ENCODE measurements around the gene SORCS2.
A peak's percentile ranks its signal among the peaks of the same experiment; 100 is the strongest.

The SORCS2 gene

DNA sequence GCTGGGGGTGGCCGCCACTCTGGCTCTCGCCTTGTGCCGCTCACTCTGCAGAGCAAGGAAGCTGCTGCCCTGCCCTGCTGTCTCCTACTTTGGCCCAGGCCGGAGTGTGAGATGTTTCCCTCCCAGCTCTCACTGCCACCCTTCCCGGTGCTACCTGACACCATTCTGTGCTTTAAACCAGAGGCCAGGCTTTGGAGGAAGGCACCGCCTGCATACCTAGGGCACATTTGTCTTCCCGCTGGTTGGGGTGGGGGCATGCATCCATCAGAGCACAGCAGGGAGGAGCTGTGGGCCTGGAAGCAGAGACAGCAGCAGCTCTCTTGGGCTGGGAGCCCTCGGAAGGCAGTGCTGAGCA, 339.3 kb downstream of the SORCS2 start:
- no peak for DNase-seq
- TF ChIP-seq POLR2A (IDR thresholded peaks at IDR 0.05; ENCODE audit: low read length) = no peak
- TF ChIP-seq GATA1 (IDR thresholded peaks at IDR 0.05; ENCODE audit: low read depth, low read length) = no peak

DNA sequence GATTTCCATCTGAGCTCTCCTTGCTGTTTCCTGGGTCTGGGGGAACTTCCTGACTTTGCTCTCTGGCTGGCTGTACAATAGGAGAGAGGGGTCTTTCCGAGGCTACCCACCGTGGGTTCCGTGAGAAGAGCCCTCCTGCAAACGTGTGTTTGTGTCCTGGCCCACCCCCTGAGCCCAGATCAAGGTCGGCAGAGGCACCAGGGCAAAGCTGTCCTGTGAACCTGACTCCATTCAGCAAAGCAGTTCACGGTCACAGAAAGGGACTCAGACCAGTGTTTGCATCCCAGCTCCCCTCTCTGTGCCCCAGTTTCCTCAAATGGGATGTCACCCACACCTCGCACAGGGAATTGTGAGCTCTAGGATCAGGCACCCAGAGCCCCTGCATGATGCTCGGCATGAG, 339.7 kb downstream of the SORCS2 start:
- no peak for DNase-seq
- TF ChIP-seq POLR2A (IDR thresholded peaks at IDR 0.05; ENCODE audit: low read length) = no peak
- TF ChIP-seq GATA1 (IDR thresholded peaks at IDR 0.05; ENCODE audit: low read depth, low read length) = no peak

DNA sequence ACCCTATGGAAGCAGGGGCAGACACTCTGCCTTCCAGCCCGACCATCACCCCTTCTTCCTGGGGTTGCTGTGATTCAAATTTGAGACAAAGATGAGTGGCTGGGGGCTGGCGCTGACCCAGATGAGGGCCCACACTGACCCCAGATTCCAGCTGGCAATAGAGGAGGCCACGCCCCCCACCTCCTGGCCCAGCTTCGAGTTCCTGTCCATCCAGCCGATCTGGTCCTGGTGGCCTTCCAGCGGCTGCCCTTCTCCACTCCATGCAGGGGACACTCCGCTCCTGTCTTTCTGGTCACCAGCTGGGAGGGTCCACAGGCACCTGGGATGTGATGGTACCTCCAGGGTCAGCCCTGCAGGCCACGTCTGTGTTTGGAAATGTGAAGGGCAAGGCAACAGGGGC, 340.9 kb downstream of the SORCS2 start:
- TF ChIP-seq POLR2A (IDR thresholded peaks at IDR 0.05; ENCODE audit: low read length) (no peak), GATA1 (IDR thresholded peaks at IDR 0.05; ENCODE audit: low read depth, low read length) (no peak)
- DNase-seq = no peak

DNA sequence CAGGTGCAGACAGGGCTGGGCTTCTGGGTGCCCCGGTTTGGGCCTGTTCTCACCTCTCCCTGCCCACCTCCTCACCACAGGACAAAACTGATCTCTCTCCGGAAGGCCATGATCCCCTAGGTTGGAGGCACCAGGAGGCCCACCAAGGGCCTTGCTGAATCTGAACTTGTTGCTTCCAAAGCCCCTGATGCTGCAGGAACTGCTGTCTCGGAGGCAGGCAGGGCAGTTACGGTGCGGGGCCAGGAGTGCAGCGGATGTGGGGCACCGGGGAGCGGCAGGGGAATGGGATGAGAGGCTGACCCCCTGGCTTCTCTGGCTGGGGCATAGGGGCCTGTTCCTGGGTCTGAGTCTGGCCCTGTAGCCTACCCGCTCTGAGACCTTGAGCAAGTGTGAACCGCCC, 342.8 kb downstream of the SORCS2 start:
- DNase-seq = no peak
- no peak for TF ChIP-seq GATA1 (IDR thresholded peaks at IDR 0.05; ENCODE audit: low read depth, low read length)
- TF ChIP-seq POLR2A (IDR thresholded peaks at IDR 0.05; ENCODE audit: low read length) = no peak

DNA sequence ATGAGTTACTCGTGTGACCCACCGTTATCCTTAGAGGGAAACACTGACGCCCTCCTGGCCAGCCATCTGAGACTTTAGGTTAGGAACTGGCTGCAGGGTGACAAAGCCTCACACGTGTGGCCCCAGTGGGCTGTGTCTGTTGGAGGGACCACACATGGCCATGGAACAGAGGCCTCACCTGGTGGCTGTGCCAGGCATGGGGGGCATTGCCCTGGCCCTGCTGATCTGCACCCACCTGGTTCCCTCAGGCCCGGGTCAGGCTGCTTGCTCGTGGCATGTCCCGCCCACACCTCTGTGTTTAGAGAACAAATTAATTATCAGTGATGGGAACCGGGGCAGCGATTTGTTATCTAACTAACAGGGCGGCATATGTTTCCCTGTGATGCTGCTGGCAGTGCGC, 343.3 kb downstream of the SORCS2 start:
- DNase-seq = no peak
- TF ChIP-seq POLR2A (IDR thresholded peaks at IDR 0.05; ENCODE audit: low read length) = no peak

DNA sequence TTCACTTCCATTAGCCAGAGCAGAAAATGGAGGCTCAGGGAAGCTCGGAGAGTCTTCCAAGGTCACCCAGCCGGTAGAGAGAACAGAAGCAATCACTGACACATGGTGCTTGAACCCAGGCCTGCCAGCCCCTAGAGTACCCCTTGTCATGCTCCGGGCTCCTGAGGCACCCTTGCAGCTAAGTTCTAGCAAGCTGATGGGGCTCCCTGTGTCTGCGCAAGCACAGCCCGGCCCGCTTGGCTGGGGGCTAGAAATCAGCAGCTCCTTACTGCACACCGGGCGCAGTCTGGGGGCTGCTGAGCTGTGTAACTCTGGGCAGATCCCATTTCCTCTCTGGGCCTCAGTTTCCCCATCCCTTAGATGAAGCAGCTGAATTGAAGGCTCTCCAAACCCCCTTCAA, 344.5 kb downstream of the SORCS2 start:
- TF ChIP-seq POLR2A (IDR thresholded peaks at IDR 0.05; ENCODE audit: low read length) (no peak), GATA1 (IDR thresholded peaks at IDR 0.05; ENCODE audit: low read depth, low read length) (no peak)
- no peak for DNase-seq

DNA sequence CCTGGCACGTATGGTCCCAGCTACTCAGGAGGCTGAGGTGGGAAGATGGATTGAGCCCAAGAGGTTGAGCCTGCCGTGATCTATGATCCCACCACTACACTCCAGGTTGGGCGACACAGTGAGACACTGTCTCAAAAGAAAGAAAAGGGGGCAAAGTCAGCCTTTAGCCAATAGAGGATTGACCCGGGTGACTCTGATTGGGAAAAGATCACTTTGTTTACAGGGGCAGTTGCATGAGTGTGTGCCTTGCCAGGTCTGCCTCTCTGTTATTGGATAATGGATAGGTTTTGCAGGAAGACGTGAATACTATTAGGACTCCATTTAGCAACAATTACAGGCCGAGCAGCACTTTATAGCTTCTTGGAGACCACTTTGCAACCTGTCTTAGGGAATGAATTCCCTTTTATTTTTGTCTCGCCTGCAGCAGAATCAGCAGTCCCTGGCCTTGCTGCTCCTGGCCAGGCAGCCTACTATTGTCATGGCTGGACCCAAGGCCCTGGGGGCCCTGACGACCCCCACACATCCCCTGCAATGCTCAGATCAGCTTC, 345.6 kb downstream of the SORCS2 start:
- no peak for TF ChIP-seq POLR2A (IDR thresholded peaks at IDR 0.05; ENCODE audit: low read length)
- TF ChIP-seq GATA1 (IDR thresholded peaks at IDR 0.05; ENCODE audit: low read depth, low read length) = no peak
- no peak for DNase-seq

DNA sequence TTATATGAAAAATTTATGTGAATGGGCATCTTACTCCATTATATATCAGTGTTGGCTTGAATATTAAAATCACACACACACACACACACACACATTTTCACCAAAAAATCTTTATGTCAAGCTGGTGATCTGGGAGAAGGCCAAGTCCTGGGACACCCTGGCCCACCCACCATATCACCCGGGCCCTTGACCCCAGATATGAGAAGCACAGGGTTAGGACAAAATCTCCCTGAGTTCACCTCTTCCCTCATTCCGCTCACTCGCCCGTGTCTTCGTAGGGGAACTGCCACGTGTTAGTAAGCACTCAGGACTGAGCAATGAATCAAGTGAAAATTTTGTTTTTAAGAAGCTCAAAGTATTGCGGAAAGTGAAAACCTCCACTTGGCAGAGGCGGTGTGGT, 346.2 kb downstream of the SORCS2 start:
- DNase-seq = no peak
- TF ChIP-seq POLR2A (IDR thresholded peaks at IDR 0.05; ENCODE audit: low read length) (no peak), GATA1 (IDR thresholded peaks at IDR 0.05; ENCODE audit: low read depth, low read length) (no peak)

DNA sequence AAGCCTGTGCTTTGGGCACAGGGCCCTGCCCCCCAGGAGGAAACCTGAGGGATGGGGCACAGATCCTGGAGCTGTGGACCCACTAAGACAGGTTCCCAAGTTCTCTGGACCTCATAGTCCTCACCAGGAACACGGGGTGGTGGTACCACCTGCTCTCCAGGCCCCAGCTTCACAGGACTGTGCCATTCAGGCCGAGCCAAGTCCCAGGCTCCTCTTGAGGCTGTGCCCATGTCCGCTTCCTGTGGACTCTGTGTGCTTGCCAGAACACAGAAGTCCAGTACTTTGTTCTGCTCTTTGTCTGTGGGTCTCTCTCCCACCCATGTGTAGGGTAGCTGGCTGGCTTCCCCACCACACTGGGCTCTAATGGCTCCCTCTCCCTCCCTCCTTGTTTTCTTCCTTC, 346.8 kb downstream of the SORCS2 start:
- TF ChIP-seq GATA1 (IDR thresholded peaks at IDR 0.05; ENCODE audit: low read depth, low read length) (no peak), POLR2A (IDR thresholded peaks at IDR 0.05; ENCODE audit: low read length) (no peak)
- DNase-seq = no peak

DNA sequence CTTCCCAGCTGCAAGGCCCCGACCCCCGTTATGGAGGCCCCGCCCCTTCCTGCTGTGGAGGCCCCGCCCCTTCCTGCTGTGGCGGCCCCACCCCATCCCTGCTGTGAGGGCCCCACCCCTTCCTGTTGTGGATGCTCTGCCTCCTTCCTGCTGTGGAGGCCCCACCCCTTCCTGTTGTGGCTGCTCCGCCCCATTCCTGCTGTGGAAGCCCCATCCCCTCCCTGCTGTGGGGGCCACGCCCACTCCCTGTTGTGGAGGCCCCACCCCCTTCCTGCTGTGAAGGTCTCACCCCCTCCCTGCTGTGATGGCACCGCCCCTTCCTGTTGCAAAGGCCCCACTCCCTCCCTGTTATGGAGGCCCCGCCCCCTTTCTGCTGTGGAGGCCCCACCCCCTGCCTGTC, 347.3 kb downstream of the SORCS2 start:
- peak; percentile 22 to 24 for DNase-seq
- TF ChIP-seq GATA1 (IDR thresholded peaks at IDR 0.05; ENCODE audit: low read depth, low read length) (no peak), POLR2A (IDR thresholded peaks at IDR 0.05; ENCODE audit: low read length) (no peak)

DNA sequence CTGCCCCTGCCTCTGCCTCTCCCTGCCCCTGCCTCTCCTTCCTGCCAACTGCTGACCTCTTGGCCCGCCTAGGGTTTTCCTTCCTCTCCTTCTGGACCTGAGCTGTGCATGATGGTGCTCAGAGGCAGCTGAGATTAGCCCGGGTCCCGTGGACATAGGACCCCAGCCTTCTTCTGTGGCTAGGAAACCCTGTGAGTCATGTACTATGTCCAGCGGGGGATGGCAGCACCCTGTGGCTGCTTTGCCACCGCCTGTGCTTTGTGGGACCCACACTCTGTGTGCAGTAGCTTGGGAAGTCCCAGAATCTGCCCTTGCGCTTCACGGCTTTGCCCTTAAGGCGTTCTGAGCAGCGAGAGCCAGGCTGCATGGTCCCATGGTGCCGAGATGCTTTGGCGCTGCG, 347.9 kb downstream of the SORCS2 start:
- no peak for TF ChIP-seq GATA1 (IDR thresholded peaks at IDR 0.05; ENCODE audit: low read depth, low read length)
- TF ChIP-seq POLR2A (IDR thresholded peaks at IDR 0.05; ENCODE audit: low read length) = no peak
- no peak for DNase-seq

DNA sequence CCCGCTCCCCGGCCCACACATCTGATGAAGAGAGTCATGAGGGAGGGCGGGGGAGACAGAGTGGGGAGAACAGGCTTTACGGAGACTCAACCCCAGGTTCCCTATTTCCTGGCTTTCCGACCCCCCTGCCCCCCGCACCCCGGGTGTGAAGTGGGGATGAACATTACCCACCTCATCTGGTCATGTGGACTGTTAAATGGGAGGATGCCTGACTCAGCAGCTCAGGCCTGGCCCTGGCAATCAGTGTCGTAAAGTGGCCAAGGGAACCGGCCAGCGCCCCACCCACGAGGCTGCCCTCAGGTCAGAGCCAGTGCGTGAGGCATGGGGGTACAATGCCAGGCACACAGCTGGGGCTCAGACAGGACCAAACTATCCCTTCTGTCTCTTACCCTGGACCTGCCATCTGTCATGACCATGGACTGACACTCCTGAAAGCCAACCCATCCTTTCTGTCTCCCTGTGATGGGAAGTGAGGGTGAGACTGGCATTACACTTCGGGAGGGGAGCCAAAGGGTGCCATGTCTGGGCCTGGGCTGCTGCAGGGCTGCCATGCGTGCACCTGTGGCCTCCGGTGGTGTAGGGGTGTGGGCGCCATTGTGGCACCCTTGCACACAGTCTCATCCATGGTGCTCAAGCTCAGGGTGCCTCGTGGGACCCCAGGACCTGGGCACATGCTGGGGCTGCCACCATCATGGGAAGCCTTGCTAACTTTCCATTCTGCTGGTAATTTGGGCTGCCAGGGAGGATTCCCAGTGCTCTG, 348.5 kb downstream of the SORCS2 start:
- TF ChIP-seq GATA1 (IDR thresholded peaks at IDR 0.05; ENCODE audit: low read depth, low read length) = no peak
- TF ChIP-seq POLR2A (IDR thresholded peaks at IDR 0.05; ENCODE audit: low read length) = no peak
- no peak for DNase-seq

DNA sequence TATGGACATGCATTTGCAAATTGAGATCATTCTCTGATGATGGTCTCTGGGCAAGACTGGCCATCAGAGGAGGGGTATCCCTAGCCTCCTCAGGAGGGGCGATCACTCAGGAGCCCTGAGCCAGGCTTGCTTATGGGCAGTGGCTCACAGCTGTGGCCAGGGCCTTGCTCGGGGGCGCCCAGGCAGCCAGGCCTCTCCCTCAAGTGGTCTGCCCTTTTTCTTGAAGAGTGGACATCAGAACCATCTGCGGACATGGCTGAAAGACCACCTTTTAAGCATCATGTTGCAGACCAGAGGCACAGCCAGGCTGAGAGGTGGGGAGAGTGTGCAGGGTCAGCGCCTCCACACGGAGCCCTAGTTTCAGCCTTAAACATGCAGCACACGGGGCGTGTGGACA, 349.1 kb downstream of the SORCS2 start:
- TF ChIP-seq POLR2A (IDR thresholded peaks at IDR 0.05; ENCODE audit: low read length) = no peak
- TF ChIP-seq GATA1 (IDR thresholded peaks at IDR 0.05; ENCODE audit: low read depth, low read length) = no peak
- DNase-seq = no peak

DNA sequence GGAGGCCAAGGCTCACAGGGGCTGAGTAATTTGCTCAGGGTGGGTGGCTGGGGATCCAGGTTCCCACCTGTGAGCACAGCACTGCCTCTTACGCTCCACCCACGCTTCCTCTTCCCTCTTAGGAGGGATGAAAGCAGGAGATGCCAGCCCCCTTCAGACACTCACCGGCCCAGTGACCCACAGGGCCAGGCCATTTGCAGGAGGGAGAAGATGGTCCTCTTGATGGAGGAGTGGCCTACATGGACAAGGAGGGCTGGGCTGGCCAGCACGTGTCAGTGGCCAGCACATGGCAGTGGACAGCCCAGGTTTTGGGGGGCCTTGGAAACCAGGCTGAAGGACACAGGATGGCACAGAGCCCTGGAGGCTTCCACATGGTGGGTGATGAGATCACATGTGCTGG, 350.4 kb downstream of the SORCS2 start:
- TF ChIP-seq GATA1 (IDR thresholded peaks at IDR 0.05; ENCODE audit: low read depth, low read length) (no peak), POLR2A (IDR thresholded peaks at IDR 0.05; ENCODE audit: low read length) (no peak)

DNA sequence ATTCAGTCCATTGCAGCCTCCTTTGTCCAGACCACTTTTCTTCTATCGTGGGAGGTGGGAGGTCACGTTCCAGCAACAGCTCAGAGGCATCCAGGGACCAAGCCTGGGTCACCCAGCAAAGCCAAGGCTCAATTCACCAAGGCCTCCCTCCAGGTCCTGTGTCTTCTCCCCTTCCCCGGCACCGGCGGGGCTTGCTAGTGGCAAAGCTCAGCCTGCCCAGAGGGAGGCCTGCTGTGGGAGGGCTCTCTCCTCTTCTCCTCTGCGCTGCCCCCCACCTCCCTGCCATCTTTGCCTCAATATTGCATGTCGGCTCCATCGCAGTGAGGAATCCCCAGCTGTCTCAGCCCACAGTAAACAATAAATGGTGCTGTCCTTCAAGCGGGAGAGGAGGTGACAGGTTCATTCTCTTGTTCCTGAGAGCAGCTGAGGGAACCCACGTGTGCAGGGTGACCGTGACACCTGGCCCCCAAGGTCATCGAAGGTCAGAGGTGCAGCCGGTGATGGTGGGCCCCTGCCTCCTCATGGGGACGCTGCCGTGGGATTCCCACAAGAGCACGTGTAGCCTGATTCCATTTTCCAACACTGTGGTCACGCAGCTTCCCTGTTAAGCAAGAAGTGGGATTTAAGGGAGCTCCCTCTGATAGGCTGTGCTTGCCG, 353.9 kb downstream of the SORCS2 start:
- TF ChIP-seq GATA1 (IDR thresholded peaks at IDR 0.05; ENCODE audit: low read depth, low read length) (no peak), POLR2A (IDR thresholded peaks at IDR 0.05; ENCODE audit: low read length) (no peak)
- DNase-seq = no peak

More for the DNA sequence above, 350.4 kb downstream of the SORCS2 start:
- no peak for DNase-seq
